HCT116 (cell line): ENCODE measurements around the gene NTNG1. TPM values are rescaled to one million over a fixed set of nuclear protein-coding genes. Genes with fewer than 3 reads are reported as not detected.

Experiments
- ATAC-seq: fragments of 200-7000 bp; cut with Tn5 transposase; 2 replicates; pipeline ENCODE4 v1.9.1; 2020; ENCODE audit warnings: mild to moderate bottlenecking, moderate library complexity
- BruUV-seq: library from RNA; stranded (reverse); fragments of 400-500 nt; replicated peaks from 2 replicates; lab custom pipeline; 2021; lab: Mats Ljungman, UMichigan
- CTCF ChIA-PET: fragments of 300-600 bp; sonication (Branson Sonifier 250); formaldehyde crosslinking; loops from one replicate; lab custom pipeline; 2021; ENCODE audit warnings: antibody characterized with exemption; lab: Charles Lee
- POLR2A ChIA-PET: fragments of 300-600, 350-600 bp; sonication (Branson Sonifier 250); formaldehyde crosslinking; loops from one replicate; lab custom pipeline; 2021; ENCODE audit warnings: antibody characterized with exemption; lab: Charles Lee
- RAD21 ChIA-PET, 2 experiments: fragments of 300-600 bp; sonication (Branson Sonifier 250); formaldehyde crosslinking; loops; one replicate each; lab custom pipeline; 2023; ENCODE audit warnings: low total read pairs in 2 of 2; ENCODE audit not compliant: uncharacterized antibody in 2 of 2, unreplicated experiment in 2 of 2, low non-redundant PET in 1 of 2; lab: Charles Lee
- DNase-seq: peaks from one replicate; pipeline ENCODE4 v3.0.0-alpha.2; 2010; ENCODE audit warnings: low read depth, low spot score
- H2AFZ ChIP-seq: fragments of 200-600 bp; shearing (Covaris generic), sonication (generic); 2 replicates; pipeline ENCODE4 v1.6.1; 2017; ENCODE audit warnings: low read depth, mixed run types, mixed read lengths, antibody characterized with exemption, low read length; ENCODE audit not compliant: poor library complexity, severe bottlenecking
- H3K27ac ChIP-seq: 2 replicates; pipeline ENCODE4 v1.5.1; 2012; ENCODE audit warnings: low read depth, low read length
- H3K27me3 ChIP-seq: fragments of 200-600 bp; sonication (generic); 2 replicates; pipeline ENCODE4 v1.6.1; 2016; ENCODE audit warnings: mixed run types, low read length, mixed read lengths; ENCODE audit not compliant: insufficient read depth
- H3K36me3 ChIP-seq, 2 experiments: fragments of 200-500 bp in 1 of 2; fragments of 200-600 bp in 1 of 2; sonication (Bioruptor generic) in 1 of 2; sonication (generic) in 1 of 2; 2 replicates each; pipeline versions ENCODE4 v1.5.1 to v1.6.1; 2014 to 2016; ENCODE audit warnings: low read length in 2 of 2, inconsistent platforms in 1 of 2, mixed read lengths in 1 of 2, mixed run types in 1 of 2; ENCODE audit not compliant: insufficient read depth in 2 of 2, control insufficient read depth in 1 of 2
- H3K4me1 ChIP-seq, 2 experiments: fragments of 200-600 bp in 1 of 2; sonication (generic) in 1 of 2; 2 replicates each; pipeline versions ENCODE4 v1.5.1 to v1.6.1; 2012 to 2017; ENCODE audit warnings: low read length in 2 of 2, inconsistent platforms in 1 of 2, mild to moderate bottlenecking in 1 of 2, mixed read lengths in 1 of 2, mixed run types in 1 of 2, moderate library complexity in 1 of 2; ENCODE audit not compliant: insufficient read depth in 2 of 2, control insufficient read depth in 1 of 2
- H3K4me2 ChIP-seq: fragments of 200-600 bp; sonication (generic); 2 replicates; pipeline ENCODE4 v1.6.1; 2017; ENCODE audit warnings: mixed run types, low read length, mixed read lengths
- H3K4me3 ChIP-seq, 2 experiments: fragments of 200-600 bp in 1 of 2; sonication (generic) in 1 of 2; replicated peaks in 1 of 2; 2 replicates each; pipeline ENCODE4 v1.5.1; 2011 to 2016; ENCODE audit warnings: low read length in 2 of 2, control low read depth in 1 of 2, low read depth in 1 of 2, mild to moderate bottlenecking in 1 of 2, mixed read lengths in 1 of 2, mixed run types in 1 of 2
- H3K79me2 ChIP-seq: fragments of 200-600 bp; sonication (generic); 2 replicates; pipeline ENCODE4 v1.6.1; 2017; ENCODE audit warnings: mild to moderate bottlenecking, mixed run types, low read length, moderate library complexity, mixed read lengths; ENCODE audit not compliant: insufficient read depth
- H3K9ac ChIP-seq: fragments of 200-600 bp; sonication (generic); 2 replicates; pipeline ENCODE4 v1.6.1; 2016; ENCODE audit warnings: low read length, mixed read lengths
- H3K9me2 ChIP-seq: fragments of 200-600 bp; sonication (generic), shearing (Covaris generic); 2 replicates; pipeline ENCODE4 v1.6.1; 2017; ENCODE audit warnings: mixed run types, mild to moderate bottlenecking, moderate library complexity; ENCODE audit not compliant: insufficient read depth
- H3K9me3 ChIP-seq, 2 experiments: fragments of 200-500 bp in 1 of 2; fragments of 200-600 bp in 1 of 2; sonication (Bioruptor generic) in 1 of 2; sonication (generic) in 1 of 2; 2 replicates each; pipeline ENCODE4 v1.6.1; 2014 to 2017; ENCODE audit warnings: low read length in 2 of 2, mixed read lengths in 2 of 2, inconsistent platforms in 1 of 2, low read depth in 1 of 2, mild to moderate bottlenecking in 1 of 2, mixed run types in 1 of 2, moderate library complexity in 1 of 2; ENCODE audit not compliant: control insufficient read depth in 1 of 2, insufficient read depth in 1 of 2
- H4K20me1 ChIP-seq: fragments of 200-600 bp; sonication (generic), shearing (Covaris generic); 2 replicates; pipeline ENCODE4 v1.6.1; 2017; ENCODE audit warnings: mixed run types, mild to moderate bottlenecking, moderate library complexity; ENCODE audit not compliant: insufficient read depth
- ATF3 ChIP-seq: IDR thresholded peaks from 2 replicates; pipeline ENCODE4 v1.6.1; 2012
- CBX3 ChIP-seq: IDR thresholded peaks from 2 replicates; pipeline ENCODE4 v1.6.1; 2012; ENCODE audit warnings: low read depth
- CEBPB ChIP-seq: IDR thresholded peaks from 2 replicates; pipeline ENCODE4 v1.6.1; 2012; ENCODE audit warnings: low read depth
- CTCF ChIP-seq, 3 experiments: fragments of 200-600 bp in 1 of 3; sonication (generic) in 1 of 3; IDR thresholded peaks in 2 of 3; conservative IDR thresholded peaks in 1 of 3; 2 replicates each; pipeline ENCODE4 v1.5.1; 2012 to 2017; ENCODE audit warnings: low read depth in 2 of 3, low read length in 2 of 3, antibody characterized with exemption in 1 of 3, borderline replicate concordance in 1 of 3, control low read depth in 1 of 3, mild to moderate bottlenecking in 1 of 3, mixed read lengths in 1 of 3, mixed run types in 1 of 3, moderate library complexity in 1 of 3; ENCODE audit not compliant: insufficient read depth in 1 of 3
- POLR2AphosphoS5 ChIP-seq: IDR thresholded peaks from 2 replicates; pipeline ENCODE4 v1.6.1; 2011; ENCODE audit warnings: mild to moderate bottlenecking, low read depth, low read length, moderate library complexity
- intact Hi-C: fragments of 100-400 bp; cut with micrococcal nuclease; formaldehyde crosslinking; loops from 2 replicates; pipeline ENCODE4 v1.10.0; 2022
- total RNA-seq: library from RNA; stranded (reverse); gene quantifications from one replicate; pipeline ENCODE4 v1.2.1, GENCODE V29; 2021; ENCODE audit not compliant: unreplicated experiment

The NTNG1 gene
- total RNA-seq, 1 experiment from 2014 or later, result not detected

GRCh38 chr1:107474877-107475612, 334.2 kb downstream of the NTNG1 start:
- Histone ChIP-seq H3K9me3 (peaks cover 0 to 14% of the 10 kb centered on the region in 2 experiments; a peak in 1 of 4 replicates), H2AFZ (no peak overlapping the region), H3K27me3 (no peaks in the 10 kb centered on the region), H3K79me2 (no peaks in the 10 kb centered on the region), H3K36me3 (no peaks in the 10 kb centered on the region), H3K4me3 (no peak overlapping the region), H3K9me2 (no peaks in the 10 kb centered on the region), H3K4me2 (no peak overlapping the region), H3K4me1 (no peaks in the 10 kb centered on the region), H3K9ac (no peak overlapping the region), H4K20me1 (no peaks in the 10 kb centered on the region), H3K27ac (no peak overlapping the region)
- ChIA-PET POLR2A (no interaction called here), CTCF (no interaction called here), RAD21 (no interaction called here)
- no peak for DNase-seq
- BruUV-seq, result no TSS peak
- TF ChIP-seq ATF3 (no peak), CEBPB (no peak), CBX3 (no peak)
- ATAC-seq, result no peak
- intact Hi-C loops, result no loop called here

GRCh38 chr1:107477233-107477632, 336.4 kb downstream of the NTNG1 start:
- no peaks in the 10 kb centered on the region for H4K20me1 ChIP-seq
- H3K27me3 ChIP-seq, result no peaks in the 10 kb centered on the region
- H2AFZ ChIP-seq, result no peak overlapping the region
- no peaks in the 10 kb centered on the region for H3K36me3 ChIP-seq
- H3K4me2 ChIP-seq, result no peak overlapping the region
- H3K27ac ChIP-seq, result no peak overlapping the region
- TF ChIP-seq POLR2AphosphoS5 (no peak), CTCF (IDR thresholded peaks at IDR 0.05 in 2 of 3, conservative IDR thresholded peaks at IDR 0.05 in 1 of 3; ENCODE audit: borderline replicate concordance in 1 of 3, insufficient read depth in 1 of 3, low read depth in 2 of 3, low read length in 2 of 3) (peak in 2 of 3 experiments; percentile 19 to 20; a peak in 2 of 6 replicates)
- TF ChIP-seq, all 23 proteins: peak for 1
- peaks cover 0 to 14% of the 10 kb centered on the region in 2 experiments; a peak in 2 of 4 replicates for H3K9me3 ChIP-seq
- H3K4me1 ChIP-seq, result no peaks in the 10 kb centered on the region
- BruUV-seq, result no TSS peak
- ChIA-PET RAD21 (no interaction called here), CTCF (no interaction called here), POLR2A (no interaction called here)
- no peaks in the 10 kb centered on the region for H3K9me2 ChIP-seq
- intact Hi-C loops, result no loop called here
- no peak overlapping the region for H3K9ac ChIP-seq
- H3K4me3 ChIP-seq, result no peak overlapping the region
- H3K79me2 ChIP-seq, result no peaks in the 10 kb centered on the region
- no peak for DNase-seq
- ATAC-seq, result no peak
